ENCODE measurements around the gene UBIAD1. TPM values are rescaled to one million over a fixed set of nuclear protein-coding genes. Genes with fewer than 3 reads are reported as not detected.

Gene UBIAD1
- total and polyA plus RNA-seq, 10 of the 15 experiments (the other 5 are each of a cell fraction or from before 2014, with no cell fraction given): 4.5 to 23.8 (median 16.0) TPM

DNA sequence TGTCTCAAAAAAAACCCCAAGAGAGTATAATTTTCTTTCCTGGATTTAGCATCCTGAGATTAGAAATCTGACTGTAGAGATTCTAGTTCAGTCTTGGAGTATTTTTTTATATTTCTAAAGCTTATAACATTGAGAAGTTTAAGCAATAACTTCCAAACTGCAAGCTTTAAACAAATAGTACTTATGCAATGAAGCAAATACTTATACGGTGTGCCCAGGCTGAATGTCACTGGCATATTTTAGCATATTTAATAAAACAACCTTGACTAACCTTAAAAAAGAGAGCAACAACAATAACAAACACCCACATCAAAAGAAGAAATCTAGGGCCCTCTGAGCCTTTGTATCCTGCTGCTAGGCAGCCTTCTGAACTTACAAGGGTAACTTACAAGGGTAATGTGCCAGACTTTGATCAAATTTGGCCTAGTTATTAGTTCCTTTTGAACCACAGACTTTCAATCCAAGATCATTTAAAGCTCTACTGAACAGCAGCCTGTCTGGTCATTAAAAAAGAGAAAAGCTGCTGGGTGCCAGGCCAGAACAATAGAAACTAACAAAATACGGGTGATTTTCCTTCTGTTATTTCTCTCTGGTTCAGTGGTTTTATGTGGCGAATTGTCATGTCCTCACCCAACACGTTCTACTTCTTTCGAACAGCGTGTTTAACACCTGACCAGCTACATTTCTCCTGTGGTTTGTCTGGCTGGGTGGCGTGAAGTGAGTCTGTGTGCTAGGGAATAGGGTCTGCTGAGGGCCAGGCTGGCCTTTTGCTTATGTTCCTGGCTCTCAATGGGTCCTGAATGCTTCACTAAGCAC is 26.9 kb upstream of the UBIAD1 start:
- no peak for DNase-seq (ENCODE audit: low read depth, low spot score)
- in situ Hi-C loops (cut with MboI): no loop called here

DNA sequence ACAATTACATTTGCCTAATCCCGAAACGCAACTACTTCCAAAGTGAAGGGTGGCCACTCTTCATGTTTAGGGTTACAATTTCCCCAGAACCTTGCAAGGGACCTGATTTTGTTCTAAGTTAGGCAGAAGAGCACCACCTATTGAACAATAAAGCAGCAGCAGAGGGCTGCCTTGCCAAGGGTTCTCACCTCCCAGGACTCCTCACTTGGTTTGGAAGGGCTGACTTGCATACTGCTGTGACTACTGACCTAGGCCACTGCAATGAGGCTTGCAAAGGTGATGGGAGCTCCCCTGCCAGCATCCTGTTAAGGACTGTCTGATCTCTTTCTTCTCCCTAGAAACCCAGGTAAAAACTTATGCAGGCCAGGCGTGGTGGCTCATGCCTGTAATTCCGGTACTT is 24.8 kb upstream of the UBIAD1 start:
- in situ Hi-C loops (cut with MboI) (no loop called here), intact Hi-C loops (cut with micrococcal nuclease; ENCODE audit: unreplicated experiment) (no loop called here)
- CTCF ChIA-PET: no interaction called here
- Histone ChIP-seq H3K27ac (ENCODE audit: control insufficient read depth, insufficient read depth) (no peak overlapping the region), H3K36me3 (ENCODE audit: control insufficient read depth in 2 of 2, insufficient read depth in 2 of 2, low read length in 1 of 2) (peaks cover 19 to 27% of the 10 kb centered on the region in 2 experiments; a peak in 3 of 4 replicates), H3K79me2 (ENCODE audit: control insufficient read depth, insufficient read depth, low read length) (no peaks in the 10 kb centered on the region), H3K27me3 (replicated peaks in 1 of 2; ENCODE audit: control insufficient read depth in 2 of 2, insufficient read depth in 2 of 2, low read length in 1 of 2) (no peaks in the 10 kb centered on the region), H3K9me3 (replicated peaks; ENCODE audit: control insufficient read depth, insufficient read depth, low read length) (no peaks in the 10 kb centered on the region), H3K9ac (ENCODE audit: control insufficient read depth, insufficient read depth, low read length) (no peak overlapping the region), H2AFZ (ENCODE audit: control insufficient read depth, low read depth, low read length) (no peak overlapping the region), H4K20me1 (ENCODE audit: control insufficient read depth, insufficient read depth) (no peaks in the 10 kb centered on the region; the same call in 1 of the 2 replicates), H3K4me3 (no peak overlapping the region), H3K4me2 (ENCODE audit: control insufficient read depth, insufficient read depth) (no peak overlapping the region), H3K4me1 (ENCODE audit: control insufficient read depth, insufficient read depth, low read length) (no peaks in the 10 kb centered on the region)
- BruUV-seq (replicated peaks): no TSS peak
- no peak for TF ChIP-seq RBBP5 (conservative IDR thresholded peaks at IDR 0.05)
- no peak for TF ChIP-seq HDAC2 (IDR thresholded peaks at IDR 0.05)
- TF ChIP-seq, protein P1, sequence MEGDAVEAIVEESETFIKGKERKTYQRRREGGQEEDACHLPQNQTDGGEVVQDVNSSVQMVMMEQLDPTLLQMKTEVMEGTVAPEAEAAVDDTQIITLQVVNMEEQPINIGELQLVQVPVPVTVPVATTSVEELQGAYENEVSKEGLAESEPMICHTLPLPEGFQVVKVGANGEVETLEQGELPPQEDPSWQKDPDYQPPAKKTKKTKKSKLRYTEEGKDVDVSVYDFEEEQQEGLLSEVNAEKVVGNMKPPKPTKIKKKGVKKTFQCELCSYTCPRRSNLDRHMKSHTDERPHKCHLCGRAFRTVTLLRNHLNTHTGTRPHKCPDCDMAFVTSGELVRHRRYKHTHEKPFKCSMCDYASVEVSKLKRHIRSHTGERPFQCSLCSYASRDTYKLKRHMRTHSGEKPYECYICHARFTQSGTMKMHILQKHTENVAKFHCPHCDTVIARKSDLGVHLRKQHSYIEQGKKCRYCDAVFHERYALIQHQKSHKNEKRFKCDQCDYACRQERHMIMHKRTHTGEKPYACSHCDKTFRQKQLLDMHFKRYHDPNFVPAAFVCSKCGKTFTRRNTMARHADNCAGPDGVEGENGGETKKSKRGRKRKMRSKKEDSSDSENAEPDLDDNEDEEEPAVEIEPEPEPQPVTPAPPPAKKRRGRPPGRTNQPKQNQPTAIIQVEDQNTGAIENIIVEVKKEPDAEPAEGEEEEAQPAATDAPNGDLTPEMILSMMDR (IDR thresholded peaks at IDR 0.05 in 2 of 3, conservative IDR thresholded peaks at IDR 0.05 in 1 of 3; ENCODE audit: control insufficient read depth in 2 of 3, extremely low read depth in 1 of 3, insufficient read depth in 1 of 3, low read depth in 3 of 3, low read length in 3 of 3): 0 out of 6 replicates have a peak, but pooled peaks of 1 of the 3 experiments have one; percentile 11
- FAIRE-seq: no peak
- no peak for ATAC-seq
- WGBS (ENCODE audit: insufficient coverage, insufficient replicate concordance, low lambda C conversion rate, missing lambda C conversion rate): 98% methylated on average over 4 of the region's 4 CpGs
- RAD21 ChIA-PET (ENCODE audit: unreplicated experiment): no interaction called here
- SMC1A ChIA-PET (ENCODE audit: uncharacterized antibody, unreplicated experiment): no interaction called here
- DNase-seq (ENCODE audit: low read depth, low spot score): no peak
- POLR2A ChIA-PET: no interaction called here

More for the DNA sequence above, 26.9 kb upstream of the UBIAD1 start:
- no TSS peak for BruUV-seq (replicated peaks)
- Histone ChIP-seq H3K9ac (ENCODE audit: control insufficient read depth, insufficient read depth, low read length) (no peak overlapping the region), H3K36me3 (ENCODE audit: control insufficient read depth in 2 of 2, insufficient read depth in 2 of 2, low read length in 1 of 2) (peaks cover 17 to 23% of the 10 kb centered on the region in 2 experiments), H3K4me2 (ENCODE audit: control insufficient read depth, insufficient read depth) (no peak overlapping the region), H3K4me1 (ENCODE audit: control insufficient read depth, insufficient read depth, low read length) (peaks cover 3% of the 10 kb centered on the region; the same call in 1 of the 2 replicates), H3K27me3 (replicated peaks in 1 of 2; ENCODE audit: control insufficient read depth in 2 of 2, insufficient read depth in 2 of 2, low read length in 1 of 2) (no peaks in the 10 kb centered on the region), H4K20me1 (ENCODE audit: control insufficient read depth, insufficient read depth) (no peaks in the 10 kb centered on the region; the same call in 1 of the 2 replicates), H3K27ac (ENCODE audit: control insufficient read depth, insufficient read depth) (no peak overlapping the region), H3K4me3 (no peak overlapping the region), H2AFZ (ENCODE audit: control insufficient read depth, low read depth, low read length) (no peak overlapping the region), H3K79me2 (ENCODE audit: control insufficient read depth, insufficient read depth, low read length) (no peaks in the 10 kb centered on the region), H3K9me3 (replicated peaks; ENCODE audit: control insufficient read depth, insufficient read depth, low read length) (no peaks in the 10 kb centered on the region)
- ChIA-PET SMC1A (ENCODE audit: uncharacterized antibody, unreplicated experiment) (interaction anchor here (1.1 to 1.9 kb wide), 2 partner anchors 16 to 209 kb away, joined by 4 to 7 read pairs; partner anchors contain the start of gene MTOR), POLR2A (no interaction called here), CTCF (interaction anchor here (1.6 to 2.5 kb wide), 2 partner anchors 15 to 209 kb away, joined by 5 to 11 read pairs; no protein-coding TSS in a partner anchor), RAD21 (ENCODE audit: unreplicated experiment) (interaction anchor here (2.1 kb wide), 1 partner anchor 397 kb away, joined by 6 read pairs; no protein-coding TSS in a partner anchor)
- ATAC-seq (no peak), FAIRE-seq (no peak)
- intact Hi-C loops (cut with micrococcal nuclease; ENCODE audit: unreplicated experiment): no loop called here
- no peak for TF ChIP-seq NR2F1 (conservative IDR thresholded peaks at IDR 0.05)
- TF ChIP-seq EGR1 (IDR thresholded peaks at IDR 0.05; ENCODE audit: borderline replicate concordance in 1 of 2, low read depth in 2 of 2, low read length in 2 of 2): no peak
- TF ChIP-seq CEBPB (IDR thresholded peaks at IDR 0.05; ENCODE audit: borderline replicate concordance in 1 of 2, low read depth in 2 of 2, low read length in 2 of 2): no peak
- no peak for TF ChIP-seq HDGF (IDR thresholded peaks at IDR 0.05)
- TF ChIP-seq FOXM1 (IDR thresholded peaks at IDR 0.05; ENCODE audit: low read depth, low read length): no peak
- no peak for TF ChIP-seq TCF12 (IDR thresholded peaks at IDR 0.05; ENCODE audit: low read depth, low read length)
- TF ChIP-seq MEF2B (IDR thresholded peaks at IDR 0.05; ENCODE audit: partially characterized antibody, poor library complexity, severe bottlenecking): no peak
- no peak for TF ChIP-seq CBX5 (IDR thresholded peaks at IDR 0.05; ENCODE audit: low read depth)
- 84% methylated on average over 7 of the region's 7 CpGs for WGBS (ENCODE audit: insufficient coverage, insufficient replicate concordance, low lambda C conversion rate, missing lambda C conversion rate)

Measured in GM12878 (cell line).